HL-60/S4 treated with retinoic acid at 250 ng/mL for 4 days and 3 days (cell line): ENCODE data around the gene FBXL2.
"Not testable (repeated sequence)": the region's sequence is repeated elsewhere in the genome, so short reads cannot be mapped to it uniquely, and the experiment has no call there.

ENCODE experiments used
- in situ Hi-C: fragments of 300-500 bp; cut with MboI; formaldehyde crosslinking; loops from 2 replicates; pipeline ENCODE4 v1.7.0; 2022; ENCODE audit warnings: low sequenced_read_pairs

FBXL2 gene

DNA sequence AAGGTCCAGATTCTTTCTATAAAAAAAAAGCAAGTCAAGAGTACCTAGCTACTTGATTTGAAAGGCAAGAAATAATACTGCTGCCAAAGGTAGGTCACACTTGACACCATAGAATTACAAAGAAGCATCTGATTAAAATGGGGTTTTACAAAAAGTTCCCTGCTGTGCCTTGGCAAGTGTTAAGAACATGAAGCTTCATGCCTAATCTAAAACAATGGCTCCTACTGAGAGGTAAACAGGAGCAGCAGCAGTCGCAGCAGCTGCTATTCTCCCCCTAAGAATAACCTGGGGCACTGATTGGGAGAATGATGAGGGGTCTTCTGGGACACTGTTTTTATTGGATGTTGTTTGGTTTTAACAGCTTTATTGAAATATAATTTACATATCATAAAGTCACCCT, 148.8 kb downstream of the FBXL2 start:
- in situ Hi-C loops: no loop called here

DNA sequence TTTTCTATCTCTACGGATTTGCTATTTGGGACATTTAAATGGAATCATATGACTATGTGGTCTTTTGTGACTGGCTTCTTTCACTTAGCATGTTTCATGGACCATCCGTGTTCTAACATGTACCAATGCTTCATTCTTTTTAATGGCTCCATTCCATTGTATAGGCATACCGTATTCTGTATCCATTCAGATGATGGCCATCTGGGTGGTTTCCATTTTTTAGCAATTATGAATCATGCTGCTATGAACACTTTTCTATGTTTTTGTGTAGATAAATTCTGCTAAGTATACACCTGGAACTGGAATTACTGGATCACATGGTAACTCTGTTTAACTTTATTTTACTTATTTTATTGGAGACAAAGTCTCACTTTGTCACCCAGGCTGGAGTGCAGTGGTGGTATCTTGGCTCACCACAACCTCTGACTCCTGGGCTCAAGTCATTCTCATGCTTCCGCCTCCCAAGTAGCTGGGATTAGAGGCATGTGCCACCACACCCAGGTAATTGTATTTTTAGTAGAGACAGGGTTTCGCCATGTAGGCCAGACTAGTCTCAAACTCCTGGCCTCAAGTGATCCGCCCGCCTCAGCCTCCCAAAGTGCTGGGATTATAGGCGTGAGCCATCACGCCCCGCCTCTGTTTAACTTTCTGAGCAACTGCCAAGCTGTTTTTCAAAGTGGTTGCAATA, 149.5 kb downstream of the FBXL2 start:
- in situ Hi-C loops: no loop called here

GRCh38 chr3:33428734-33429133, 151.5 kb downstream of the FBXL2 start:
- in situ Hi-C loops: no loop called here

GRCh38 chr3:33429306-33429705, 152.1 kb downstream of the FBXL2 start:
- in situ Hi-C loops: not testable (repeated sequence)

- in situ Hi-C loops: no loop called here
Observed at GRCh38 chr3:33430061-33430460, 152.8 kb downstream of the FBXL2 start.

DNA sequence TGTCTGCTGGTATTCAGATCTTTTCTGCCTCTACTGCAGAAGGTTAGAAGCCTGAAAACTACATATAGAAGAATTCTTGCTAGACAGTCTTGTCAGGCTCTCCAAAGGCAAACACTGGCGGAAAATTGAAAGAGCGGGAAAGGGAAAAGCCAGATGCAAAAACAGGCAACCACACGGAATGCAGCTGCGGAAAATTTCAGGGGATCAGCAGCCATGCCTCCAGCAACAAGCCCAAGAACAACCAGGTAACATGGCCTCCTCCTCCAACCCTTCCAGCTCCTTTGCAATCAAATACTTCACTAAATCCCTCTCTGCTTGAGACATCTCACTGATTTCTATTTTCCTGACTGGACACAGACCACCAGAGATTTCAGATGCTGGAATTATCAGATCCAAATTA, 153.3 kb downstream of the FBXL2 start:
- in situ Hi-C loops: no loop called here

DNA sequence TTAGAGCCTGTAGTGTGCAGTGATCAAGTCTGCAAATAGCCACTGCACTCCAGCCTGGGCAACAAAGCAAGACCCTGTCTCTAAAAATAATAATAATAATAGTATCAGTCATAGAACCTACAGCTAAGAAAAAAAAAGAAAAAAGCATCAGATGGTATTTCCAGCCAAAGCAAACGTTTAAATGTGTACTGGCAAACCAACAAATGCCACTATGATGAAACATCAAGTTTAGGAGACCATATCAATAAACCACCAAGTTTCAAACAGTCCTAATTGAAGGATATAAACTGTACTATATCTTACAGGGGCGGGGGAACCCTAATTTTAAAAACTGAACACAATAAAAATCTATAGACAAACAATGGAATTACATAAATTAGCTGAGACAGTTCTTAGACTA, 156.6 kb downstream of the FBXL2 start:
- in situ Hi-C loops: no loop called here
